SK-N-SH (cell line): ENCODE results near the gene HSPG2. TPM values are rescaled to one million over a fixed set of nuclear protein-coding genes. Genes with fewer than 3 reads are reported as not detected.

Experiments
- CTCF ChIA-PET: fragments of 300-600, 350-600 bp; formaldehyde crosslinking; extraction: SDS; loops from one replicate; lab custom pipeline; 2021; lab: Yijun Ruan, JAX
- POLR2A ChIA-PET: fragments of 350-600 bp; sonication (Branson Sonifier 250); formaldehyde crosslinking; extraction: SDS; loops from one replicate; lab custom pipeline; 2020; ENCODE audit warnings: antibody characterized with exemption, inconsistent platforms; lab: Yijun Ruan, JAX
- DNase-seq: peaks from one replicate; pipeline ENCODE4 v3.0.0; 2012
- H2AFZ ChIP-seq: fragments of 200-600 bp; sonication (generic); 2 replicates; pipeline ENCODE4 v1.8.1; 2016; ENCODE audit warnings: antibody characterized with exemption, mild to moderate bottlenecking, low read depth
- H3F3A ChIP-seq: fragments of 200-600 bp; sonication (generic); replicated peaks from 2 replicates; pipeline ENCODE3; 2016; ENCODE audit warnings: antibody characterized with exemption, mild to moderate bottlenecking; ENCODE audit not compliant: insufficient read depth
- H3K27ac ChIP-seq, 2 experiments: fragments of 200-500 bp in 1 of 2; fragments of 200-600 bp in 1 of 2; sonication (Bioruptor generic) in 1 of 2; sonication (generic), shearing (Covaris generic) in 1 of 2; 2 replicates each; pipeline versions ENCODE4 v1.5.1 to v1.6.1; 2014 to 2016; ENCODE audit warnings: low read depth in 2 of 2, inconsistent platforms in 1 of 2, low read length in 1 of 2, mild to moderate bottlenecking in 1 of 2, mixed read lengths in 1 of 2
- H3K27me3 ChIP-seq: fragments of 200-600 bp; sonication (generic), shearing (Covaris generic); 2 replicates; pipeline ENCODE4 v1.6.1; 2016; ENCODE audit warnings: mixed run types; ENCODE audit not compliant: insufficient read depth
- H3K36me3 ChIP-seq, 2 experiments: fragments of 200-500 bp in 1 of 2; fragments of 200-600 bp in 1 of 2; sonication (Bioruptor generic) in 1 of 2; sonication (generic) in 1 of 2; replicated peaks in 1 of 2; 2 replicates each; pipeline versions ENCODE3 to v1.5.1; 2014 to 2016; ENCODE audit warnings: low read length in 1 of 2, mild to moderate bottlenecking in 1 of 2; ENCODE audit not compliant: insufficient read depth in 2 of 2, control insufficient read depth in 1 of 2
- H3K4me1 ChIP-seq, 2 experiments: fragments of 200-500 bp in 1 of 2; fragments of 200-600 bp in 1 of 2; sonication (Bioruptor generic) in 1 of 2; sonication (generic), shearing (Covaris generic) in 1 of 2; 2 replicates each; pipeline versions ENCODE4 v1.5.1 to v1.6.1; 2014 to 2016; ENCODE audit warnings: low read depth in 1 of 2, low read length in 1 of 2, mixed run types in 1 of 2; ENCODE audit not compliant: insufficient read depth in 2 of 2, control insufficient read depth in 1 of 2
- H3K4me2 ChIP-seq: fragments of 200-600 bp; sonication (generic), shearing (Covaris generic); 2 replicates; pipeline ENCODE4 v1.6.1; 2017; ENCODE audit warnings: mixed run types
- H3K4me3 ChIP-seq, 2 experiments: fragments of 200-500 bp in 1 of 2; fragments of 200-600 bp in 1 of 2; sonication (Bioruptor generic) in 1 of 2; sonication (generic), shearing (Covaris generic) in 1 of 2; 2 replicates each; pipeline versions ENCODE4 v1.5.1 to v1.8.1; 2014 to 2016; ENCODE audit warnings: low read depth in 2 of 2, inconsistent platforms in 1 of 2, low read length in 1 of 2, mild to moderate bottlenecking in 1 of 2, mixed read lengths in 1 of 2, moderate library complexity in 1 of 2
- H3K79me2 ChIP-seq: fragments of 200-600 bp; sonication (generic); 2 replicates; pipeline ENCODE4 v1.8.1; 2017; ENCODE audit warnings: mild to moderate bottlenecking; ENCODE audit not compliant: insufficient read depth
- H3K9ac ChIP-seq: fragments of 200-600 bp; sonication (generic); 2 replicates; pipeline ENCODE4 v1.6.1; 2017; ENCODE audit warnings: mixed run types
- H3K9me2 ChIP-seq: fragments of 200-600 bp; sonication (generic); 2 replicates; pipeline ENCODE4 v1.6.1; 2017; ENCODE audit warnings: mixed run types
- H3K9me3 ChIP-seq: fragments of 200-600 bp; sonication (generic); 2 replicates; pipeline ENCODE4 v1.6.1; 2017; ENCODE audit warnings: mixed run types, mild to moderate bottlenecking, moderate library complexity
- H4K20me1 ChIP-seq: fragments of 200-600 bp; sonication (generic); 2 replicates; pipeline ENCODE4 v1.6.1; 2017; ENCODE audit warnings: mild to moderate bottlenecking, mixed run types; ENCODE audit not compliant: insufficient read depth
- ELF1 ChIP-seq: IDR thresholded peaks from 2 replicates; pipeline ENCODE4 v1.4.0; 2012
- EP300 ChIP-seq, 2 experiments: IDR thresholded peaks; 2 replicates each; pipeline versions ENCODE4 v1.4.0 to v1.6.1; 2012; ENCODE audit warnings: borderline replicate concordance in 1 of 2, low read depth in 1 of 2, low read length in 1 of 2
- EZH2phosphoT487 ChIP-seq: fragments of 200-600 bp; sonication (generic); IDR thresholded peaks from 2 replicates; pipeline ENCODE4 v1.6.1; 2017; ENCODE audit warnings: low read depth, mixed run types, mild to moderate bottlenecking, antibody characterized with exemption, moderate library complexity, borderline replicate concordance
- FOSL2 ChIP-seq: IDR thresholded peaks from 2 replicates; pipeline ENCODE4 v1.4.0; 2012; ENCODE audit warnings: low read depth, mild to moderate bottlenecking, moderate library complexity, borderline replicate concordance
- FOXM1 ChIP-seq: IDR thresholded peaks from 2 replicates; pipeline ENCODE4 v1.4.0; 2012; ENCODE audit warnings: low read depth, mild to moderate bottlenecking
- GABPA ChIP-seq: IDR thresholded peaks from 2 replicates; pipeline ENCODE4 v1.4.0; 2012; ENCODE audit warnings: low read depth, mild to moderate bottlenecking
- GATA2 ChIP-seq: sonication (generic); formaldehyde crosslinking; IDR thresholded peaks from 2 replicates; pipeline ENCODE4 v1.5.0; 2020; ENCODE audit warnings: mild to moderate bottlenecking, missing genetic modification reagents
- JUND ChIP-seq: IDR thresholded peaks from 2 replicates; pipeline ENCODE4 v1.4.0; 2012
- MEF2A ChIP-seq: IDR thresholded peaks from 2 replicates; pipeline ENCODE4 v1.4.0; 2012; ENCODE audit warnings: low read depth, borderline replicate concordance
- NFIC ChIP-seq: IDR thresholded peaks from 2 replicates; pipeline ENCODE4 v1.4.0; 2012; ENCODE audit warnings: borderline replicate concordance
- NRF1 ChIP-seq: IDR thresholded peaks from 2 replicates; pipeline ENCODE4 v1.6.1; 2012; ENCODE audit warnings: low read depth, mild to moderate bottlenecking, low read length
- POLR2AphosphoS5 ChIP-seq: IDR thresholded peaks from 2 replicates; pipeline ENCODE4 v1.6.1; 2012; ENCODE audit warnings: low read depth, low read length
- RAD21 ChIP-seq: IDR thresholded peaks from 2 replicates; pipeline ENCODE4 v1.6.1; 2012; ENCODE audit warnings: mild to moderate bottlenecking, low read length
- RXRA ChIP-seq: IDR thresholded peaks from 2 replicates; pipeline ENCODE4 v1.4.0; 2012; ENCODE audit warnings: low read depth, mild to moderate bottlenecking, borderline replicate concordance
- SMC3 ChIP-seq: IDR thresholded peaks from 2 replicates; pipeline ENCODE4 v1.6.1; 2012; ENCODE audit warnings: low read depth, low read length, improper control_type of control experiment
- TAF1 ChIP-seq: IDR thresholded peaks from 2 replicates; pipeline ENCODE4 v1.6.1; 2012; ENCODE audit warnings: low read depth, mild to moderate bottlenecking, low read length, moderate library complexity, borderline replicate concordance
- YY1 ChIP-seq: IDR thresholded peaks from 2 replicates; pipeline ENCODE4 v1.4.0; 2012; ENCODE audit warnings: low read depth, mild to moderate bottlenecking
- whole genome bisulfite sequencing: methylation state at CpG from one replicate; pipeline ENCODE4 v1.1.6; 2017; ENCODE audit warnings: low lambda C conversion rate; 5-methylcytosine and 5-hydroxymethylcytosine counted together
- polyA plus RNA-seq, 3 experiments: library from polyadenylated mRNA; depleted of rRNA; stranded (reverse); fragments of >200 nt; gene quantifications; 2 replicates each; pipeline ENCODE4 v1.2.3, GENCODE V29; 2012
- TF ChIP-seq, protein P1 (sequence below): IDR thresholded peaks from 2 replicates; pipeline ENCODE4 v1.4.0; 2012; ENCODE audit warnings: low read depth, borderline replicate concordance
- TF ChIP-seq, protein P2 (sequence below): IDR thresholded peaks from 2 replicates; pipeline ENCODE4 v1.6.1; 2012; ENCODE audit warnings: mild to moderate bottlenecking, low read depth, low read length, moderate library complexity
- TF ChIP-seq, protein P3 (sequence below): IDR thresholded peaks from 2 replicates; pipeline ENCODE4 v1.4.0; 2012; ENCODE audit warnings: low read depth, borderline replicate concordance

Gene HSPG2
- polyA plus RNA-seq, 1 of the 3 experiments (the other 2 are of a cell fraction), result 28.9 TPM

DNA sequence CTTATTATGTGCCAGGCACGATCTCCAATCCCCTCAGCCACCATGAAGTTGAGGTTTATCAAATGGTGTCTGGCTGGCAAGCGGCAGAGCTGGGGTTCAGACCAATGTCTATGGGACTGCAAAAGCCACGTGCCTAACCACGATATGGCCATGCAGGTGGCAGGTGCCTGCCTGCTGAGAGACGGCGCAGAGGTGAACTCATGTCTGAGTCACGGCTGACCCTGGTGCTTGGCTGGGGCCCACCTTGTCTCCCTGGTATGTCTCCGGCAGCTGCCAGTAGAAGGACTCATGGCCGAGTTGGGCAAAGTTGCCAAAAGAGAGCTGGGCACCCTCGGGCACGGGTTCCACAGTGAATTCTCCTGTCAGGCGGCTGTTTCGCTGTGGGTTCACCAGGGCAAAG is 65.2 kb downstream of the HSPG2 start:
- no peak overlapping the region for H2AFZ ChIP-seq
- TF ChIP-seq MEF2A (no peak), SMC3 (no peak), JUND (no peak), NRF1 (no peak), EZH2phosphoT487 (no peak), NFIC (no peak), GABPA (no peak), GATA2 (no peak), RXRA (no peak), TAF1 (no peak), POLR2AphosphoS5 (no peak), EP300 (IDR thresholded peaks at IDR 0.05; ENCODE audit: borderline replicate concordance in 1 of 2, low read depth in 1 of 2, low read length in 1 of 2) (no peak), YY1 (no peak), RAD21 (no peak), FOSL2 (no peak), ELF1 (no peak), FOXM1 (no peak)
- TF ChIP-seq, protein P1, sequence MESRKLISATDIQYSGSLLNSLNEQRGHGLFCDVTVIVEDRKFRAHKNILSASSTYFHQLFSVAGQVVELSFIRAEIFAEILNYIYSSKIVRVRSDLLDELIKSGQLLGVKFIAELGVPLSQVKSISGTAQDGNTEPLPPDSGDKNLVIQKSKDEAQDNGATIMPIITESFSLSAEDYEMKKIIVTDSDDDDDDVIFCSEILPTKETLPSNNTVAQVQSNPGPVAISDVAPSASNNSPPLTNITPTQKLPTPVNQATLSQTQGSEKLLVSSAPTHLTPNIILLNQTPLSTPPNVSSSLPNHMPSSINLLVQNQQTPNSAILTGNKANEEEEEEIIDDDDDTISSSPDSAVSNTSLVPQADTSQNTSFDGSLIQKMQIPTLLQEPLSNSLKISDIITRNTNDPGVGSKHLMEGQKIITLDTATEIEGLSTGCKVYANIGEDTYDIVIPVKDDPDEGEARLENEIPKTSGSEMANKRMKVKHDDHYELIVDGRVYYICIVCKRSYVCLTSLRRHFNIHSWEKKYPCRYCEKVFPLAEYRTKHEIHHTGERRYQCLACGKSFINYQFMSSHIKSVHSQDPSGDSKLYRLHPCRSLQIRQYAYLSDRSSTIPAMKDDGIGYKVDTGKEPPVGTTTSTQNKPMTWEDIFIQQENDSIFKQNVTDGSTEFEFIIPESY, result no peak
- TF ChIP-seq, protein P2, sequence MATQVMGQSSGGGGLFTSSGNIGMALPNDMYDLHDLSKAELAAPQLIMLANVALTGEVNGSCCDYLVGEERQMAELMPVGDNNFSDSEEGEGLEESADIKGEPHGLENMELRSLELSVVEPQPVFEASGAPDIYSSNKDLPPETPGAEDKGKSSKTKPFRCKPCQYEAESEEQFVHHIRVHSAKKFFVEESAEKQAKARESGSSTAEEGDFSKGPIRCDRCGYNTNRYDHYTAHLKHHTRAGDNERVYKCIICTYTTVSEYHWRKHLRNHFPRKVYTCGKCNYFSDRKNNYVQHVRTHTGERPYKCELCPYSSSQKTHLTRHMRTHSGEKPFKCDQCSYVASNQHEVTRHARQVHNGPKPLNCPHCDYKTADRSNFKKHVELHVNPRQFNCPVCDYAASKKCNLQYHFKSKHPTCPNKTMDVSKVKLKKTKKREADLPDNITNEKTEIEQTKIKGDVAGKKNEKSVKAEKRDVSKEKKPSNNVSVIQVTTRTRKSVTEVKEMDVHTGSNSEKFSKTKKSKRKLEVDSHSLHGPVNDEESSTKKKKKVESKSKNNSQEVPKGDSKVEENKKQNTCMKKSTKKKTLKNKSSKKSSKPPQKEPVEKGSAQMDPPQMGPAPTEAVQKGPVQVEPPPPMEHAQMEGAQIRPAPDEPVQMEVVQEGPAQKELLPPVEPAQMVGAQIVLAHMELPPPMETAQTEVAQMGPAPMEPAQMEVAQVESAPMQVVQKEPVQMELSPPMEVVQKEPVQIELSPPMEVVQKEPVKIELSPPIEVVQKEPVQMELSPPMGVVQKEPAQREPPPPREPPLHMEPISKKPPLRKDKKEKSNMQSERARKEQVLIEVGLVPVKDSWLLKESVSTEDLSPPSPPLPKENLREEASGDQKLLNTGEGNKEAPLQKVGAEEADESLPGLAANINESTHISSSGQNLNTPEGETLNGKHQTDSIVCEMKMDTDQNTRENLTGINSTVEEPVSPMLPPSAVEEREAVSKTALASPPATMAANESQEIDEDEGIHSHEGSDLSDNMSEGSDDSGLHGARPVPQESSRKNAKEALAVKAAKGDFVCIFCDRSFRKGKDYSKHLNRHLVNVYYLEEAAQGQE, result no peak
- TF ChIP-seq, protein P3, sequence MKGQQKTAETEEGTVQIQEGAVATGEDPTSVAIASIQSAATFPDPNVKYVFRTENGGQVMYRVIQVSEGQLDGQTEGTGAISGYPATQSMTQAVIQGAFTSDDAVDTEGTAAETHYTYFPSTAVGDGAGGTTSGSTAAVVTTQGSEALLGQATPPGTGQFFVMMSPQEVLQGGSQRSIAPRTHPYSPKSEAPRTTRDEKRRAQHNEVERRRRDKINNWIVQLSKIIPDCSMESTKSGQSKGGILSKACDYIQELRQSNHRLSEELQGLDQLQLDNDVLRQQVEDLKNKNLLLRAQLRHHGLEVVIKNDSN, result no peak
- H3K4me2 ChIP-seq, result no peak overlapping the region
- no peak overlapping the region for H3K9ac ChIP-seq
- H3K4me1 ChIP-seq, result peaks cover 6 to 20% of the 10 kb centered on the region in 2 experiments; a peak in 3 of 4 replicates
- WGBS, result 87% methylated on average over 11 of the region's 13 CpGs
- H4K20me1 ChIP-seq, result no peaks in the 10 kb centered on the region
- H3K27ac ChIP-seq, result no peak overlapping the region
- CTCF ChIA-PET, result no interaction called here
- H3K27me3 ChIP-seq, result no peaks in the 10 kb centered on the region
- H3K36me3 ChIP-seq, result peaks cover 6 to 27% of the 10 kb centered on the region in 2 experiments
- H3F3A ChIP-seq, result no peaks in the 10 kb centered on the region
- H3K9me3 ChIP-seq, result no peaks in the 10 kb centered on the region
- DNase-seq, result no peak
- POLR2A ChIA-PET, result interaction anchor here (0.8 kb wide), 1 partner anchor 10 kb away, joined by 3 read pairs; no protein-coding TSS in a partner anchor
- H3K79me2 ChIP-seq, result no peaks in the 10 kb centered on the region
- H3K9me2 ChIP-seq, result no peaks in the 10 kb centered on the region
- no peak overlapping the region for H3K4me3 ChIP-seq
